COLO668 (cell line): ENCODE measurements around the gene PPARA.
"Not testable (repeated sequence)": the region's sequence is repeated elsewhere in the genome, so short reads cannot be mapped to it uniquely, and the experiment has no call there.

Experiments used
- DNase-seq: peaks from one replicate; lab custom pipeline; 2025; ENCODE audit not compliant: unreplicated experiment; lab: John Stamatoyannopoulos, UW

The PPARA gene

DNA sequence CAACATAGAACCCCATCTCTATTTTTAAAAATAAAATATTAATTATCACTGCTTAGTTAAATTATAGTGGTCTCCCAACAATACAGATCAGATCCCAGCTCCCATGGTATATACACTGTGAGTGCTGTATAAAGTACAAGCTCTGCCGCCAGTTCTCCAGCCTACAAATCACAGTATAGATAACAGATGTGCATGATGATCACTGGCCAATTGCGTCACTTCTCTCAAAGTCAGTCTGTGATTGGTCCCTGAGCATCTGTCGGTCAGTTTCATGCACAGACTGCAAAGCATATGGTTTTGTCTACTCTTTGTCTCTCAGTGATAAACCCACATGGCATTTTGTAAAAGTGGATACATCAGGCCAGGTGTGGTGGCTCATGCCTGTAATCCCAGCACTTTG is 15.7 kb downstream of the PPARA start:
- no peak for DNase-seq

DNA sequence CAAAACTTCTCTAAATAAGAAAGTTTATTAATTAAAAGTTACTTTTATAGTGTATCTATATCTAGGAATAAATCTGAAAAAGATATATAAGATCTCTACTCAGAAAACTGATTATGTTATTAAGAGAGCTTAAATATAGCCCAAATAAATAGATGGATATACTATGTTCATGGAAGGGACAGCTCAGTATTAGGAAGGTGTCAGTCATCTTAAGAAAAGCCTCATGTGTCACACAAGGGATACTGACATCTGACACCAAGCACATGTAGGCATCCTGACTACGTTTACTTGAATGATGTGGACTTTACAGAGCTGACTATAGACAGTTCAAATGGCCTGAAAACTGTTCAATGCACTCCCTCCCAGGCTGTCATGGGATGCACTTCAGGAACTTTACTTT is 19.3 kb downstream of the PPARA start:
- DNase-seq, result no peak

DNA sequence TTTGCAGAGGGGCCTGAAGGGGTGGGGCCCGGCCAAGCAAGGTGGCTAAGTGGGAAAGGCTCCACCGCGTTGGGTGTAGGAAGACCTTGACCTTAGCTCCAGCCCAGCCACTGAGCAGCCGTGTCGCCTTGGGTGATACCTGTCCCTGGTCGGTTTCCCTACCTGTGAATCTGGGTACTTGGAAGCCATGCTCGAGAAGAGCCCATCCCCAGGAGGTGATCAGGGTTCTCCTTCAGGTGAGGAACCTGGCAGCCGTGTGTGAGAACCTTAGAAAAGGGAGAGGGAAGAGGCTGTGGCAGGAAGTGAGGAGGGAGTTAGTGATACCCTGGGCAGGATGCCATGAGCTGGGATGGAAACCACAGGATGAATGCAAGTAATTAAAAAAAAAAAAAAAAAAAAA is 21.6 kb downstream of the PPARA start:
- DNase-seq, result no peak

DNA sequence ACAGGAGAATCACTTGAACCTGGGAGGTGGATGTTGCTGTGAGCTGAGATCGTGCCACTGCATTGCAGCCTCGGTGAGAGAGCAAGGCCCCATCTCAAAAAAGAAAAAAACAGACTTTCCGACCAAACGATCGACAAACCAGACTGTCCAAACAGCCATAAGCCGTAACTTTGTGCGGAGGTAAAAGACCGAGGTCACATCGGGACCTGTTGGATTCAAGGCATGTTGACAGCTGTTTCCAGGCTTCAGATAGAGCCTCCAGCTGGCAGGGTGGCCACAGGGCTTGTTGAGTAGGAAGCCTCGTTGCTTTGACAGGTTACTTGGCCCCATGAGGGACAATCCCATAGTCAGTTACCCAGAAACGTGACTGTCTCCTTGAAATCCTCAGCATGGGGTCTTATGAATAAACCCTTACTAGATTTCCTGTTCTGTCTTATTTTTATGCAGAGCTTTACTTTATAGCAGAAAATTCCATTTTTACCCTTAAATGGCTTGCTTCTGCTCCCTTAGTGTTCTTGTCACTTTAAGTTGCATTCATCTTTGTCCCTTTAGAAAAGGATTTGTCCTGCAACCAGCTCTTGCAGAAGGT is 22.3 kb downstream of the PPARA start:
- no peak for DNase-seq

DNA sequence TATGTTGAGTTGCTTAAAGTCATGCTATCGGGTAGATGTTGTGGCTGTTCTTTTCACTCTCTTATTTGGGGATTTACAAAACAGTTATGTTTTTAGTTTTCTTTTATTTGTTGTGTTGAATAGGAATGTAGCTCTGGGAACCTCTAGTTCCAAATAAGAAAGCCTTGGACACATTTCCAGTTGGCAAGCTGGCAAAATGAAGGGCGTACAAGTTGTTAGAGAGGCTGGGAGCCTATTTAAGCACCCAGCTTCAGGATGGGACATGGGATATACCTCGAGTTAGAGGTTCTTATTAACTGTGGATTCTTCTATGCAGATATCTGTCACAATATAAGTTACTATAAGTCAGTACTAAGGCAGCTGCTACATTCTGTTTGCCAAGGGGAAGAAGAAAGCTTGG is 22.8 kb downstream of the PPARA start:
- no peak for DNase-seq

DNA sequence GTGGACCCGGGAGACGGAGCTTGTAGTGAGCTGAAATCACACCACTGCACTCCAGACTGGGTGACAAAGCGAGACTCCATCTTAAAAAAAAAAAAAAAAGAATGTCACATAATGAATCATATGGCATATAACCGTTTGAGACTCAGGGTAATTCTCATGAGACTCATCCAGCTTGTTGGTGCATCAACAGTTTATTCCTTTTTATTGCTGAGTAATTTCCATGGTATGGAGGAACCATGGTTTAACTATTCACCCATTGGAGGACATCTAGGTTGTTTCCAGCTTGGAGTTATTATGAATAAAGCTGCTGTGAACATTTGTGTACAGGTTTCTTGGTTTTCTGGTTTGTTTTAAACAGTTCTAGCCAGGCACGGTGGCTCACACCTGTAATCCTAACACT is 25.3 kb downstream of the PPARA start:
- DNase-seq, result no peak

DNA sequence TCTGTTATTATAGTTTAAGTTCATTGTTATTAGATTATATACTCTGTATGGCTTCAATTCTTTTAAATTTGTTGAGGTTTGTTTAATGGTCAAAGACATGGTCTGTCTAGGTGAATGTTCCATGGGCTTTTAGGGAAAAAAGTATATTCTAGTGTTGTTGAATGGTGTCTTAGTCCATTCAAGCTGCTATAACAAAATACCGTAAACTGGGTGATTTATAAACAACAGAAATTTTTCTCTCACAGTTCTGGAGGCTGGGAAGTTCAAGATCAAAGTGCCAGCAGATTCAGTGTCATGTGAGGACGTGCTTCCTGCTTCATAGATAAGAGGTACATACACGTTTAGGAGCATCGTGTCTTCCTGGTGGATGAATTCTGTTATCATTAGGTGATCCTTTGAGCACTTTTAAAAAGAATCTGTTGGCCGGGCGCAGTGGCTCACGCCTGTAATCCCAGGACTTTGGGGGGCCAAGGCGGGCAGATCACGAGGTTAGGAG is 26.2 kb downstream of the PPARA start:
- DNase-seq, result no peak

DNA sequence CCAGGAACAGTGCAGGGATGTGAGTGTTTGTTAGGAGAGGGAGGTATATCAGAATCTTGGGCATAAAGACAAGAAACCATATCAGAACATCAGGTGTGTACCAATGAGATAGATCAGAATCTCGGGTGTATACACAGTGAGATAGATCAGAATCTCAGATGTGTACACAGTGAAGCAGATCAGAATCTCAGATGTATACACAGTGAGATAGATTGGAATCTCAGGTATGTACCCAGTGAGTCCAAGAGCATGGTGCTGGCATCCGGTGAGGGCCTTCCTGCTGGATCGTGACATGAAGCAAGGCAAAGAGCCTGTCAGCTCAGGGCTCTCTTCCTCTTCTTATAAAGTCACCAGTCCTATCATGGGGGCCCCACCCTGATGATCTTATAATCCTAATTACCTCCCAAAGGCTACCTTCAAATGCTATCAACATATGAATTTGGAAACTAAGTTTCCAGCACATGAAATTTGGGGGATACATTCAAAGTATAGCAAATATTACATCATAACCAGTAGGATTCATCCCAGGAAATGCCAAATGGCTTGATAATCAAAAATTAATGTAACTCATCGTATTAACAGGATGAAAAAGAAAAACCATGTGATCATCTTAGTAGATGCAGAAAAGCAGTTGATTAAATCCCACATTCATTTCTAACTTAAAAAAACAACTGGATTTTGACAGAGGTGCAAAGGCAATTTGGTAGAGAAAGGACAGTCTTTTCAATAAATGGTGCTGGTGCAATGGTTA is 28.6 kb downstream of the PPARA start:
- no peak for DNase-seq

DNA sequence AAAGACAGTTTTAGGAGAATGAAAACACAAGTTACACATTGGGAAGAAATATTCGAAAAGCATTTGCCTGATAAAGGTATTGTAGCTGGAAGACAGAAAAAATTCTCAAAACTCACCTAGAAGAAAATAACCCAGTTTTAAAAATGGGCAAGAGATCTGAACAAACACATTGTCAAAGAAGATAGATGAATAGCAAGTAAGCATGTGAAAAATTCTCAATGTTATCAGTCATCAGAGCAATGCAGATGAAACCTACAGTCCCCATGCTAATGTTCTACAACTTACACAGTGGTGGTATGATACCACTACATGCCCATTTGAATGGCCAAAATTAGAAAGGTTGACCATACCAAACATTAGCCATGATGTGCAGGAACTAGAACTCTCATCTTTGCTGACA is 29.4 kb downstream of the PPARA start:
- no peak for DNase-seq

DNA sequence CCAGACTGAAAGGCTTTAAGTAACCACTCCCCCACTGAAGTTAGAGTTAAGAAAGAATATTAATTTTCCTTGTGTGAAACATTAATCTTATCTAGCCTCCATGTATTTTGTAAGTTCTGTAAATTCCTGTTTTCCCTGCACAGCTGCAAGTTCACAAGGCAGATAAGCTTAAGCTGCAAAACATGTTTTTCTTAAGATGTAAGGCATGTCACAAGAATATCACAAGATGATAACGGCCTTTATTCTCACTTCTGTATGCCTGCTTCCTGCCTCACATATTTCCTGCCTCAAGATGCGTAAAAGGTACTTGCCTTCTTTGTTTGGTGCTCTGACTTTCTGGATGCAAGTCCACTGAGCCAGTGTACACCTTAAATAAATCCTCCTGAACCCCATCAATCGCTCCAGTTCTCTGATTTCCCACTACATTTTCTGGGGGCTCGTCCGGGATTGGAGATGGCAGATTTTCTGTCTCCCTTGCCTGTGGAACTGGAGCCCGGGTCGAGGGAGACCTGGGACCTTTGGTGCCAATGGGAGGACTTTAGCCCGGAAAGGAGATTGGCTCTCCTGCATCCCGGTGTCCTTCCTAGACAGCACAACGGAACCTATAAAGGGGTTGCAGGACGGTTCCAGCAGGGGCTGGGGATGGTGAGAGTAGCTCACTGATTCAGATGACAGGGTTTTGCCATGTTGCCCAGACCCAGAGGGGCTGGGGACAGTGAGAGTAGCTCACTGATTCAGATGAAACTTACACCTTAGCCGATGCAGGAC is 30.2 kb downstream of the PPARA start:
- no peak for DNase-seq

DNA sequence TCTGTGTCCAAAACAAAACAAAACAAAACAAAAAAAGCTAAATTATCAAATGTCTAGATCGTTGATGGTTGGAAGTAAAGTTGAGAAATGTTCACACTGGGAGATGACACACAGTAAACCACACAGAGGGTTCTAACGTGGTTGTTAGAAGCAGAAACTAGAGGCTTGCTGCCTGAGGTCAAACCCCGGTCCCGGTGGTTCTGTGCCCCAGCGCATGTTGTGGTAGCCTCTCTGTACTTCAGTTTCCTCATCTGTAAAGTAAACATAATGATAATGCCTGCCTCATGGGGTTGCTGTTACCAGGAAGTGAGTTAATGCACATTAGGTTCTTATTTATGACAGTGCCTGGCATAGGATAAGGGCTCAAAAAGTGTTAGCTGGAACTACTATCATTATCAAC is 33.4 kb downstream of the PPARA start:
- DNase-seq, result no peak

DNA sequence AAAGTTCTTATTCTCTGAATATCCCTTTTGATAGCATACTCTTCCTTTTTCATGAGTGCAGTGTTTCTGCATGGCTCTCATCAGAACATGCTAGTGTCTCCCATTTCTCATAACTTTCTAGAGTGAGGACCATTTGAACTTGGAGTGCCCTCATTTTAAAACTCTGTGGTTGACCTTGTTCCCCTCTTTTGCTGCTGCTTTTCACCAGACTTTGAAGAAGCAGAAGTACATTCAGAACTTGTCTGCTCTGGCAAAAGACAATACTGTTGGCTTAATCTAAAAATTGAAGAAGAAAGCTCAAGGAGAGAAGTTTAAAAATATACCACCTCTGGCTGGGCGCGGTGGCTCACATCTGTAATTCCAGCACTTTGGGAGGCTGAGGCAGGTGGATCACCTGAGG is 35.0 kb downstream of the PPARA start:
- no peak for DNase-seq

DNA sequence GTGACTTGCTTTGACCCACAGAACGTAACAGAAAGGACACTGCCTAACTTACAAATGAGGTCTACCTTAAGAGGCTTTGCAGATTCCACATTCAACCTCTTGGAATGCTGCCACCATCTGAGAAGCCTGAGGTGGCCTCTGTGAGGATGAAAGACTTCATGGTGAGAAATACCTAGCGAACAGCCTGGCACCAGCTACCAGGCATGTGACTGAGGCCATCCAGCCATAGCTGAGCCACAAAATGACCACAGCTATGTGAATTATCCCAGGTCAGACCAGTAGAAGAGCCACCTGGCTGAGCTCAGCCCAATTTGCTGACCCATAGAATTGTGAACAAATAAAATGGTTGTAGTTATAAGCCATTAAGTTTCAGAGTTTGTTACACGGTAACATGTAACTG is 37.5 kb downstream of the PPARA start:
- DNase-seq, result no peak

DNA sequence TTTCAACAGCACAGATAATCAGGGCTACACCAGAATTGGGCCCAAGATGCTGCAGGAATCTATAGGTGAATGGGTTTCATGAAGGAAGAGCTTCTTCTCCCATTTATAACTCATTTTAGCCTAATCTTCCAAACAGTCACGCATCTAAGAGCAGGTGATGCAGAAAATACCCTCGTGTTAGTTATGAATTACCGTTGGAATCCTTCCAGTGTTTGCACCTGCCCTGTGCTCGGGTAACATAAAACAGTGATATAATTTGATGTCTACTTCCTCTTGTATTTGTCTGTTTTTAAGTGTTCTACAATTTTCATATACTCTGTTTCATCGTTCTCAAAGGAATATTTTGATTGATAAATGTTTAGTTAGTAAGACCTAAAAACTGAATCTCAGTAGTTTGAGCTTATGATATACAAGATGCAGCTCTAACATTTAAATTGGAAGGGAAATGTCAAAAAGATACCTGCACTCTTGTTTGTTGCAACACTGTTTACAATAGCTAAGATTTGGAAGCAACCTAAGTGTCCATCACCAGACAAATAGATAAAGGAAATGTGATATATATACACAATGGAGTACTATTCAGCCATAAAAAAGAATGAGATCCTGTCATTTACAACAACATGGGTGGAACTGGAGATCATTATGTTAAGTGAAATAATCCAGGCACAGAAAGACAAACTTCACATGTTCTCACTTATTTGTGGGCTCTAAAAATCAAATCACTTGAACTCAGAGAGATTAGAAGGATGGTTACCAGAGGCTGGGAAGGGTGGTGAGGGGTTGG is 42.1 kb downstream of the PPARA start:
- peak; percentile 41 for DNase-seq

DNA sequence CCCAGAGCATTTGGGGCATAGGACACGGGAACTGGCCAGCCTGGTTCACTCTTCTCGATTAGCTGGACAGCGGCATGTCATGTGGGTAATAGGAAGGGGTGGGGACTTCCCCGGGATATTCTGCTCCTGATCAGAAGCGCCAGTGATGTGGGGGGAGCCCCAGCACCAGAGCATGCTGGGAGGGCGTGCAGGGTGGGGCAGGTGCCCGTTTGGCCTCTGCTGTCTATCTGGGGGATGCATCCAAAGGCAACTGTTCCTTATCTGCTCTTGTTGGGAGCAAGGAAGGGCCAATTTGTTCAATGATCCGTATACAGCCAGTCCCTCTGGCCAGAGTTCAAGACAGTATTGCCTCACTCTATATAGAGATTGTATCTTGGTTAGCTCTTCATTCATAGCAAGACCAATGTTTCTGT is 43.6 kb downstream of the PPARA start:
- DNase-seq, result no peak

DNA sequence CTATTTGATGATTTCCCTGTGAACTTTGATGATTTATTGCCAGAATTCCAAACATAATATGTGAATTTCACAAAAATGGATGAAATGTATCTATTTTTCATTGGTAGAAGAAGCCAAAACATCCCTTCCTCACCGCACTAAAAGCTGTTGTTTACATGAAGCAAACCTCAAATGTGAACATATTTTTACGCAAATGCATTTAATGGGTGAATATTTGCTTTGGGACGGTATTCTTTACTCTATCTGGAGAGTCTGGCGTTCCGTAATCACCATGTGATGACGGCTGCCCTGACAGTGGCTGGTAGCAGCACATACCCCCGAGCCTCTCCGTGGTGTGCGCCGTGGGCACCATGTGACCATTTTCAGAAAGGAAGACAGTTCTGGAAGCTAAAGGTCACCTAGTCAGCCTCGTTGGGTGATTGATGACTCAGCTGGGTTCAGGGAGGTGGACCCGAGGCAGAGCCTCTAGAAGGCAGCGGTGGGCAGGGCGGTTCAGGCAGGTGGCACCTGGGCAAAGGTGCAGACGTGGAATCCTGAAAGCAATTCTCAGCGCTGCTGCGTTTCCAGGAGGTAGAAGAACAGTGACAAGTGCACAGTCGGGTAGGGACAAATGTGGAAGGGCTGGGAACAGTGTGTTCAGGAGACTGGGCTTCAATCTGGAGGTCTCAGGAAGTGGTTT is 45.3 kb downstream of the PPARA start:
- peak; percentile 60 for DNase-seq

DNA sequence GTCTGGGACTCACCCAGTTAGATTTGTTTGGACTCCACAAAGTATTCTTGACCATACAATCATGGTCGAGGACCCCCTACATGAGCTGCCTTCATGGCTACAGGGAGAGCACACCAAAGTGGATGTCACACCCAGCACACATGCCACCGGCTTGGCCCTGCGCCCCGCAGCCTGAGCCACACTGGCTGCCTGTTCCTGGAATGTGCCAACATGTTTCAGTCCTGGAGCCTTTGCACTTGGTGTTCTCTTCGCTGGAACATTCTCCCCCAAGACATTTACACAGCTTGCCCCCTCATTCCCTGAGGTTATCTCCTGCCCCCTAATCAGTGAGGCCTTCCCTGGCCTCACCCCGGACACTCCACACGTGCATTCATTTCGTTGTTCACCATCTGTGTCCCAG is 46.0 kb downstream of the PPARA start:
- no peak for DNase-seq

DNA sequence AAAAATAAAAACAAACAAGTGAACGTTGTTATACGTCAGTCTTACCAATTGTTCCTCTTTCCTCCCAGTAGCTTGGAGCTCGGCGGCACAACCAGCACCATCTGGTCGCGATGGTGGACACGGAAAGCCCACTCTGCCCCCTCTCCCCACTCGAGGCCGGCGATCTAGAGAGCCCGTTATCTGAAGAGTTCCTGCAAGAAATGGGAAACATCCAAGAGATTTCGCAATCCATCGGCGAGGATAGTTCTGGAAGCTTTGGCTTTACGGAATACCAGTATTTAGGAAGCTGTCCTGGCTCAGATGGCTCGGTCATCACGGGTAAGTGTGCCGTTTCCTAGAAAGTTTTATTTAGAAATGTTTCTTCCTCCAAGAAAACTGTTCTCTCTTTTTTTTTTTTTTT is 47.9 kb downstream of the PPARA start:
- DNase-seq, result no peak

DNA sequence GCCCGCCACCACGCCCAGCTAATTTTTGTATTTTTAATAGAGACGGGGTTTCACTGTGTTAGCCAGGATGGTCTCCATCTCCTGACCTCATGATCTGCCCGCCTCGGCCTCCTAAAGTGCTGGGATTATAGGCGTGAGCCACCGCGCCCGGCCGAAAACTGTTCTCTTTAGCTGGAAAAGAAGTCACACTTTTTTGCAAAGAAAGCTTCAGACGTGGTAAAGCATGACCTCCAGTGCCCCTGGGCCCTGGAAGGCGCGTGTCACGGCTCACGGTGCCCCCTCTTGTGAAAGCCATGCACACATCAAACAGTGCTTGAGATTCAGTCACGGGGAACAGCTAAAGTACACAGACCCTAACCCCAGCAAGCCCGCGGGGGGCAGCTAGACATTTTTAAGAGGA is 48.5 kb downstream of the PPARA start:
- not testable (repeated sequence) for DNase-seq

DNA sequence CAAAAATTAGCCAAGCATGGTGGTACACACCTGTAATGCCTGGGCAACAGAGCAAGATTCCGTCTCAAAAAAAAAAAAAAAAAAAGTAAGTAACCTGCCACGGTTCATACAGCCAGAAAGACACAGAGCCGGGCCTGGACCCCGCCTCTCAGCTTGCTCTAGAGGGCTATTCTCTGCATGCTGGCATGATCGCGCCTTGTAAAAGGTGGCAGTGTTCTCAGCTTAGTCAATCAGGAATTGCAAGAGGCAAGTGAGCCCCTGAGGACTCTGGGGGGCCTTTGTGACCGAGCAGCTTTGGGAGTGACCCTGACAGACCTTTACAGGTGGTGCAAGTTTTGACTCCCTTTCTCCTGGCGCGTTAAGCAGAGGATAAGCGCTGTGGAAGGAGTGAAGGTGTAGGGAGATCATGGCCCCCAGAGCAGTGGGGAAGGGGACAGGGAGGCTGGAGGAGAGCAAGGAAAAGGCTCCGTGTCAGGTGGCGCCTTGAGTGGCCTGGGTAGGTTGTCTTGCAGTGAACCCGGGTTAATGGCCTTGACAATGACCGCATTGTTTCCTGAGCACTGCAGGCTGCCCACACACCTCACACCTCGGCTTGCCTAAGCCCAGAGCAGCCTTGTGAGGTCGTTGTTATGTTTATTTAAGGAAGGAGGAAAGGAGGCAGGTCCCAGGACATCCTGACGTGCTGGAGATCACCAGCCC is 50.9 kb downstream of the PPARA start:
- DNase-seq, result no peak
